Transverse colon (tissue), 4 donors: ENCODE results near the gene MSMB. TPM values are rescaled to one million over a fixed set of nuclear protein-coding genes. Genes with fewer than 3 reads are reported as not detected.

Experiments used
- DNase-seq: peaks from one replicate; pipeline ENCODE4 v3.0.0-alpha.2; 2019
- H3K27ac ChIP-seq, 4 donors: fragments of 200-600 bp; sonication (generic); 2 replicates each; pipeline ENCODE4 v1.5.1; 2016 to 2018; ENCODE audit warnings: inconsistent platforms in 4 of 4
- H3K27me3 ChIP-seq: fragments of 200-600 bp; sonication (generic); 2 replicates; pipeline ENCODE4 v1.5.1; 2017; ENCODE audit warnings: inconsistent platforms
- H3K36me3 ChIP-seq, 4 donors: fragments of 200-600 bp; sonication (generic); 2 replicates each; pipeline ENCODE4 v1.5.1; 2017 to 2019; ENCODE audit warnings: inconsistent platforms in 4 of 4
- H3K4me1 ChIP-seq, 4 donors: fragments of 200-600 bp; sonication (generic); 2 replicates each; pipeline ENCODE4 v1.5.1; 2017 to 2020; ENCODE audit warnings: inconsistent platforms in 4 of 4
- H3K4me3 ChIP-seq, 4 donors: fragments of 200-600 bp; sonication (generic); 1 replicate in 1 of 4; 2 replicates in 3 of 4; pipeline versions ENCODE4 v1.5.1 to v1.6.1; 2017 to 2019; ENCODE audit warnings: inconsistent platforms in 4 of 4
- H3K9me3 ChIP-seq, 2 donors: fragments of 200-600 bp; sonication (generic); 2 replicates each; pipeline ENCODE4 v1.5.1; 2017 to 2019; ENCODE audit warnings: inconsistent platforms in 2 of 2
- EP300 ChIP-seq: sonication (generic); formaldehyde crosslinking; IDR thresholded peaks from one replicate; pipeline ENCODE4 v1.6.1; 2017; ENCODE audit warnings: antibody characterized with exemption, low read depth
- POLR2A ChIP-seq: fragments of 450-650 bp; IDR thresholded peaks from one replicate; pipeline ENCODE4 v1.6.1; 2016; ENCODE audit warnings: antibody characterized with exemption, mild to moderate bottlenecking, moderate library complexity
- POLR2AphosphoS5 ChIP-seq, 3 donors: sonication (generic); formaldehyde crosslinking; IDR thresholded peaks; one replicate each; pipeline ENCODE4 v1.6.1; 2016; ENCODE audit warnings: antibody characterized with exemption in 3 of 3
- WGBS, 2 donors: methylation state at CpG; one replicate each; pipeline ENCODE4 v1.1.5; 2018; ENCODE audit warnings: low coverage in 1 of 2; 5-methylcytosine and 5-hydroxymethylcytosine counted together
- in situ Hi-C, 4 donors: fragments of 200-750 bp; cut with MboI; loops; one replicate each; pipeline versions ENCODE4 v1.15.0 to v1.15.1; 2017; ENCODE audit warnings: low sequenced_read_pairs in 3 of 4, low pct_ligation_motif_present in 1 of 4, low pct_unique_long_range_greater_than_20kb in 1 of 4
- intact Hi-C: fragments of 100-400 bp; cut with DNase I; formaldehyde crosslinking; loops from one replicate; pipeline ENCODE4 v1.15.1; 2023; ENCODE audit warnings: low total_unique reads
- total RNA-seq, 4 donors: library from RNA; depleted of rRNA; stranded (reverse); fragments of >200 nt; gene quantifications; one replicate each; pipeline ENCODE4 v1.1.0, GENCODE V29; 2016
- TF ChIP-seq, protein P1 (sequence below), 5 experiments: fragments of 200-600 bp in 3 of 5; fragments of 450-650 bp in 2 of 5; sonication (generic) in 3 of 5; IDR thresholded peaks; 1 replicate in 2 of 5; 2 replicates in 3 of 5; pipeline ENCODE4 v1.5.1; 2016 to 2017; ENCODE audit warnings: antibody characterized with exemption in 5 of 5, inconsistent platforms in 3 of 5, mild to moderate bottlenecking in 2 of 5, moderate library complexity in 1 of 5

The MSMB gene
- total RNA-seq, 4 donors from 2014 or later = not detected

DNA sequence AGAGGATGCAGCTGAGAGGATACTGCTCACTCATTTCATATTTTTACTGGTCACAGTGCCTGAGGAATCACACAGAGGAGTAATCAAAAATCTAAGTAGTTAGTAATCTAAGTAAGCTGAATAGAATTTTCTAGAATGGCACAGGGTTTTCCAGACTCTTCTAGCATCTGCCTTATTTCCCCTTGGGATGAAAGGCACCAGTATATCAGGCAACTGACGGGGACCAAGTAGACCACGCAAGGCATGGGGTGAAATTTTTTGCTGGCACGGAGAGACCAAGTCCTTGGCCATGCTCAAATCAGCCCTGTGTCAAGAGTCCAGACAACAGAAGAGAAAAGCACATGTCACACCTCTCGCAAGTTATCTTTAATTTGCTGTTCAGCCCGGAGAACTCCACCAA, 29.9 kb downstream of the MSMB start:
- Histone ChIP-seq H3K36me3 (peaks cover 0 to 31% (median 16%) of the 10 kb centered on the region in 4 donors), H3K27me3 (no peaks in the 10 kb centered on the region), H3K27ac (no peak overlapping the region), H3K4me1 (peaks cover 9 to 42% (median 30%) of the 10 kb centered on the region in 4 donors), H3K4me3 (no peak overlapping the region), H3K9me3 (no peaks in the 10 kb centered on the region)
- 92 to 98% methylated on average over 2 to 5 of the region's 5 CpGs for WGBS, 2 donors
- no peak for TF ChIP-seq EP300
- no peak for TF ChIP-seq POLR2A
- no peak for TF ChIP-seq POLR2AphosphoS5 (IDR thresholded peaks at IDR 0.05)
- TF ChIP-seq, protein P1, sequence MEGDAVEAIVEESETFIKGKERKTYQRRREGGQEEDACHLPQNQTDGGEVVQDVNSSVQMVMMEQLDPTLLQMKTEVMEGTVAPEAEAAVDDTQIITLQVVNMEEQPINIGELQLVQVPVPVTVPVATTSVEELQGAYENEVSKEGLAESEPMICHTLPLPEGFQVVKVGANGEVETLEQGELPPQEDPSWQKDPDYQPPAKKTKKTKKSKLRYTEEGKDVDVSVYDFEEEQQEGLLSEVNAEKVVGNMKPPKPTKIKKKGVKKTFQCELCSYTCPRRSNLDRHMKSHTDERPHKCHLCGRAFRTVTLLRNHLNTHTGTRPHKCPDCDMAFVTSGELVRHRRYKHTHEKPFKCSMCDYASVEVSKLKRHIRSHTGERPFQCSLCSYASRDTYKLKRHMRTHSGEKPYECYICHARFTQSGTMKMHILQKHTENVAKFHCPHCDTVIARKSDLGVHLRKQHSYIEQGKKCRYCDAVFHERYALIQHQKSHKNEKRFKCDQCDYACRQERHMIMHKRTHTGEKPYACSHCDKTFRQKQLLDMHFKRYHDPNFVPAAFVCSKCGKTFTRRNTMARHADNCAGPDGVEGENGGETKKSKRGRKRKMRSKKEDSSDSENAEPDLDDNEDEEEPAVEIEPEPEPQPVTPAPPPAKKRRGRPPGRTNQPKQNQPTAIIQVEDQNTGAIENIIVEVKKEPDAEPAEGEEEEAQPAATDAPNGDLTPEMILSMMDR (IDR thresholded peaks at IDR 0.05) = no peak
- in situ Hi-C loops = no loop called here
- no peak for DNase-seq
- intact Hi-C loops = no loop called here

DNA sequence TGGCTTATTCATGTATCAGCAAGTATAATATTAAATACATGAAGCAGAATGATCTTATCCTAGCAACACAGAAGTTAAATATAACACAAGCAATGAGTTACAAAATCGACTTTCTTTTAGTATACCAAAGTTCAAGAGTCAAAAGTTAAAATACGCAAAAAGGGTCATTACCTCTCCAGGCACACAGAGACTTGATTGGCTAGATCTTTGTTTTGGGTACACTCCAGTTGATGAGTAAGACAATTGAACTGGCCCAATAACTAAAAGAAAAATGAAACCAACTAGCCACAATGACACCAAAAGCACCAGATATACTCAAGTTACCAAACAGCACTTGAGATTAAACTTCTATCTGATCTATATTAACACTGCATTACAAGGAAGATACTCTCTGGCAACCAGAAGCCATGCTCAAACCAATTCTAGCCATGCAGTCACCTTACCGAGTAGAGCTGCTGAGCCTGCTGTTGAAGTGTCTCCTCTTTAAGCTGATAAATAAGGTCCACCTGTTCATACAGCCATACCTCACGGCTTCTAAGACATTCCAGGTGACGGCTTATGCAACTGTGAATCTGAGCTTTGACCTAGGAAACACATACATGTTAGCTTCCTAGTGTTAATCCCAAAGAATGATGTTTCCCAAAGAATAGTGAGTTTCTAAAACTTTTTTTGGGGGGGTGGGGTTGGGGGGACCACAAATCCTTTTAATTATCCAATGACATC, 31.2 kb downstream of the MSMB start:
- Histone ChIP-seq H3K4me3 (no peak overlapping the region), H3K36me3 (peaks cover 0 to 44% (median 23%) of the 10 kb centered on the region in 4 donors), H3K27ac (no peak overlapping the region), H3K9me3 (no peaks in the 10 kb centered on the region), H3K4me1 (peaks cover 0 to 30% (median 17%) of the 10 kb centered on the region in 4 donors), H3K27me3 (no peaks in the 10 kb centered on the region)
- intact Hi-C loops = no loop called here
- TF ChIP-seq, protein P1 (IDR thresholded peaks at IDR 0.05) = no peak
- no peak for TF ChIP-seq EP300
- no peak for TF ChIP-seq POLR2AphosphoS5 (IDR thresholded peaks at IDR 0.05)
- no peak for TF ChIP-seq POLR2A
- in situ Hi-C loops = no loop called here
- DNase-seq = no peak
- WGBS, 2 donors = 78% methylated on average over 5 of the region's 5 CpGs; no CpG with 5 or more reads in 1 of the 2 donors

DNA sequence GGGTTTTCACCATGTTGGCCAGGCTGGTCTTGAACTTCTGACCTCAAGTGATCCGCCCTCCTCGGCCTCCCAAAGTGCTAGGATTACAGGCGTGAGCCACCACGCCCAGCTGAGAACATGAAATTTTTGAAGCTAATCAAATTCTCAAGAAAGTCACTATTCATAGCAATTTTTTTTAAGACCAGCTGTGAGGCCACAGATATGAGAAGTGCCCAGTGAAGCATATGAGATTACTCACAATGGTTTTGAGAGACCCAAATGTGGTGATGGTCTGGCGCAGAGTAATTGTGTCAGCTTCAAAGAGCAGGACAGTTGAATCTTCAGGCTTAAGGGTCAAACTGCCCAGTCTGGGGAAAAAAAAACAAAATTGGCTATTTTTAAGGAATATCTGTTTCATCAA, 31.9 kb downstream of the MSMB start:
- TF ChIP-seq POLR2AphosphoS5 (IDR thresholded peaks at IDR 0.05) = no peak
- TF ChIP-seq, protein P1 (IDR thresholded peaks at IDR 0.05) = no peak
- TF ChIP-seq POLR2A = no peak
- no peak for TF ChIP-seq EP300
- in situ Hi-C loops = no loop called here
- no peak overlapping the region for H3K4me3 ChIP-seq
- H3K9me3 ChIP-seq = no peaks in the 10 kb centered on the region
- WGBS, 2 donors = 77 to 85% methylated on average over 4 to 5 of the region's 5 CpGs
- H3K27me3 ChIP-seq = no peaks in the 10 kb centered on the region
- DNase-seq = no peak
- intact Hi-C loops = no loop called here
- H3K36me3 ChIP-seq = peaks cover 0 to 50% (median 26%) of the 10 kb centered on the region in 4 donors
- H3K27ac ChIP-seq = no peak overlapping the region
- peaks cover 0 to 28% (median 11%) of the 10 kb centered on the region in 4 donors for H3K4me1 ChIP-seq

DNA sequence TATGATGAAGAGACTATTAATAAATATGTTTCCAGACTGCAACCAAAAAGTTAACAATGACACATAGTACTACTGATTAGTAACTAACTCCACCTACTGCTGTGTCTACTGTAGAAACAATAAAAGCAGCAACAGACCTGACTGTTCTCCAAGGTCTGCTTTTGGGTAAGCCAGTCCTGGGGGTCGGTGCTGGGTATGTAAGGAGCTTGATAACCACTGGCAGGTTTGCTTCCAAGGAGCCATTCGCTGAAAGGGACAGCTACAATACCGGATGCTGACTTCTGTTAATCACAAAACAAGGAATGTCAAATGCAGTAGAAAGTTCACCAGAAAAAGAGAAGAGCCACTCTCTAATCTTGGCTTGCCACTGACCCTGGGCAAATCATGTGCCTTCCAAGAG, 33.3 kb downstream of the MSMB start:
- Histone ChIP-seq H3K9me3 (no peaks in the 10 kb centered on the region), H3K27ac (no peak overlapping the region), H3K4me3 (no peak overlapping the region), H3K4me1 (peaks cover 0 to 14% (median under 1%) of the 10 kb centered on the region in 4 donors), H3K36me3 (peaks cover 0 to 65% (median 32%) of the 10 kb centered on the region in 4 donors), H3K27me3 (no peaks in the 10 kb centered on the region)
- WGBS, 2 donors = 93 to 96% methylated on average over 3 of the region's 3 CpGs
- in situ Hi-C loops (no loop called here), intact Hi-C loops (no loop called here)
- DNase-seq = no peak
- TF ChIP-seq POLR2AphosphoS5 (IDR thresholded peaks at IDR 0.05) (no peak), EP300 (no peak), POLR2A (no peak)
- TF ChIP-seq, protein P1 (IDR thresholded peaks at IDR 0.05) = no peak
